SKM-1 (cell line): ENCODE measurements around the gene DIP2A.

Source experiments
- DNase-seq: peaks from one replicate; lab custom pipeline; 2025; ENCODE audit not compliant: unreplicated experiment; lab: John Stamatoyannopoulos, UW

DIP2A gene

DNA sequence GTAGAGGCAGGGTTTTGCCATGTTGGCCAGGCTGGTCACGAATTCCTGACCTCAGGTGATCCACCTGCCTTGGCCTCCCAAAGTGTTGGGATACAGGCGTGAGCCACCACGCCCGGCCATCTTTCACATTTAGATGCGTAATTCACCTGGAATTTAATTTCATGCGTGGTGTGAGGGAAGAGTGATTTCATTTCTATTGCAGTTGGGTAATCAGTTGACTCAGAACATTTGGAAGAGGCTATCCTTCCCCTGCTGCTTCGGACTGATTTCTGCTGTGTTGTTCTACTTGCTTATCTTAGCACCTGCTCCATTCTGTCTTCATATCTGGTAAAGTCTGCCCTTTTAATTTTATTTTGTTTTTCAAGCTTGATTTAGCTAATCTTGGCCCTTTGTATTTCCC lies 19.1 kb downstream of the DIP2A start:
- no peak for DNase-seq

DNA sequence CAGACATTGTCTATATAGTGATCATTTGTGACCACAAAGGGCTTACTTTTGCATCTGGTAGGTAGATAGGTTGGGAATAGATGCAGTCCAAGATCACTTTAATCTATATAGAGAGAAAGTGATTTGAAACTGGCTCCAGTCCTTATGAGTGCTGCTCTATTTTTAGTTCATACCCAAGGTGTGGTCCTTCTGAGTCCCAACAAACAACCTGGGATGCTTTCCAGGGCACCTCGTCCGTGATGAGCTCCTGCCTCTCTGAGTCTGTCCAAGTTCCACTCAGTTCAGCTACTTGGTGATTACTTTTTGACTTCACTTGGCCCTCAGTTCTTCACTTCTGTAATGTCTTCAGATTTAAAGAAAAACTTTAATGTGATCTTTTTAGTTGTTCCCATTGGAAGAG lies 20.2 kb downstream of the DIP2A start:
- DNase-seq = no peak

DNA sequence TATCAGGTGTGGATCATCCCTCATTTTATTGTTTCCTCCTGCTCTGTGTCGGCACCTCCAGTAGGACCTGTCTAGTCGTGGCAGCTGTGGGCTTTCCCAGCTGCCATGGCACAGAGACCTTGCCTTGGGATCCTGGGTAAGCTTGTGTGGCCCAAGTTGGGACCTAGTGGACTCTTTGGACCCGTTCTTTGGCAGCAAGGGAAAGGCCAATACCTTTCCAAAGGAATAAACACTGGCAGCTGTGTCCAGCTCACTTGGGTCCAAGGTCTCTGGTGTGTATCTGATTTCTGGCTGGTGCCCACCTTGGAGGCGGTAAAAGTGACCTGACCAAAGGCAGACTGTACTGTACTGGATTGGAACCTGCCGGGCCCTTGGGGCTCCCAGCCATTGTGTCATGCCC lies 21.8 kb downstream of the DIP2A start:
- DNase-seq = no peak

DNA sequence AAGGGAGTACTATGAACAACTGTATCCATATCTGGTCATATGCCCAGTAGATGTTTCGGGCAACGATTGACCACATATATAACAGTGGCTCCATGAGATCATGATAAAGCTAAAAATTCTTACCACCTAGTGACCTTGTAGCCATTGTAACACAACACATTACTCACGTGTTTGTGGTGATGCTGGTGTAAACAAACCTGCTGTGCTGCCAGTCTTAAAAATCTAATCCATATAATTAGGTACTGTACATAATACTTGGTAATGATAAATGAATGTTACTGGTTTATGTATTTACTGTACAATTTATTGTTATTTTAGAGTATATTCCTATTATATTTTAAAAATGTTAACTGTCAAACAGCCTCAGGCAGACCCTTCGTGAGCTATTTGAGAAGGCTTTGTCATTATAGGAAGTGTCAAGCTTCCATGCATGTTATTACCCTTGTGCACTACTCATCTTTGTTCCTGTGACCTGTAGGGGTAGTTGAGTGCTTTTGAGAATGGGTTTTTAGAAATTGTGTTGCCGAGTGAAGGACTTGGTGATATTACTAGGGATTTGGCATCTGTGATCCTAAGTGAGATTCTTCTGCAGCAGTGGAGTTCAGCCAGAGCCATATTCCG lies 23.6 kb downstream of the DIP2A start:
- no peak for DNase-seq

GRCh38 chr21:46482846-46483231 lies 24.1 kb downstream of the DIP2A start:
- DNase-seq = no peak

DNA sequence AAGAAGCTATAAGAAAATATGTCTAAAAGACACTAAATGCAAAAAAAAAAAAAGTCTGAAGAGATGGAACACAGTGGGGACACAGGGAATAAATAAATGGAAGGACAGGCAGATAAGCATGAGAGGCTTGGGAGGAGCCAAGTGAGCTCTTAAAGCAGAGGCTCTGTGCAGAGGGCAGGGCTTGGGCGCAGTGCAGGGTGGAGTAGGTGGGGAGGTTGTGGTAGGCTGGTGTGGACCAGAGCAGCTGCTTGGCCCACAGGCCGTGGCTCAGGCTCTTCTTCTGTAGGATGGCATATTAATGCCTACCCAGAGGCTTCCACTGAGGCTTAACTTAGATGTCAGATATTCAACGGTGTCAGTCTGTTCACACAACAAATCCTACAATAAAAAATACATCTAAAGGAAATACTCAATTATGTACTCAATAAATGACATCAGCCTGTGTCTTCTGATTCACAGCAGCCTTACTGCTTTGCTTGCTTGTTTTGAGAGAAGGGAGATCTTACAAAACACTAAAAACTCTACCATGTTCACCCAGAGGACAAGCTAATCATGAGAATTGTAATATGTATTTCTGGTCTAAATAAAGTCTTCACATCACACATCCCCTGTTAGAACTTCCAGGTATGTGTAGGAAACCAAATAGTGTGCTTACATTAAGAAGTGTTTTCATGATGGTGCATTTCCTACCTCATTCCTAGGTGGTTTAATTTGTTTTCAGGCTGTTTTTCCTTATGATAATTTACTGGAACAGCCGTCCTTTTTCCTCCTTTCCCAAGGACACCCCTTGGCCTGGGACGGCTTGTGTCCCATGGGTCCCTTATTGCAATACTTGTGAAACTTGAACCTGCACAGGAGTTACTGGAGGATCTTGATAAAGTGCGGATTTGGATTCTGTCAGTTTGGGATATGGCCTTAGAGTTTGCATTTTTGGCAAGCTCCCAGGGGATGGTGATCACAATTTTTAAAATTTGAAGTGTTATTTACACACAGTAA lies 24.9 kb downstream of the DIP2A start:
- no peak for DNase-seq

GRCh38 chr21:46486481-46487126 lies 27.9 kb downstream of the DIP2A start:
- DNase-seq = no peak

- DNase-seq = no peak
These were observed 30.5 kb downstream of the DIP2A start for GRCh38 chr21:46489162-46489663.

DNA sequence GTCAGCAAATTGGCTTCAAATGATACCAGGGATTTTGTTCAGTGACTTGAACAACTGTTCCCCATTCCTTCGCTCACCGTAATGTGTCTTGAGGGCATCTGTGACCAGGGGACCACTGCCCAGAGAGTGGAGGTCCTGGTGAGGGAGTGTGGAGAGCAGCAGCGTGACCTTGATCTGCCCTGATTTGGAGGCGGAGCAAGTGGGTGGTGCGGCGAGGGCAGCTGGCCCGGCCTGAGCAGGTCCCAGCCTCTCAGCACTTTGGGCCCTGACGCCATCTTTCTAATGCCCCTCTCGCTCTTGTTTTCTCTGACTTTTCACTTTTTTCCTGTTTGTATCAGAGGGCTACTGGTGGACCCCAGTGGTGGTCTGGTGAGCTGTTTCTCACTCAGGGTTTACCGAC lies 31.1 kb downstream of the DIP2A start:
- DNase-seq = no peak

GRCh38 chr21:46491553-46491952 lies 32.9 kb downstream of the DIP2A start:
- no peak for DNase-seq

- DNase-seq = no peak
These were observed 34.2 kb downstream of the DIP2A start for GRCh38 chr21:46492851-46493250.

GRCh38 chr21:46493828-46494227 lies 35.1 kb downstream of the DIP2A start:
- DNase-seq = no peak

DNA sequence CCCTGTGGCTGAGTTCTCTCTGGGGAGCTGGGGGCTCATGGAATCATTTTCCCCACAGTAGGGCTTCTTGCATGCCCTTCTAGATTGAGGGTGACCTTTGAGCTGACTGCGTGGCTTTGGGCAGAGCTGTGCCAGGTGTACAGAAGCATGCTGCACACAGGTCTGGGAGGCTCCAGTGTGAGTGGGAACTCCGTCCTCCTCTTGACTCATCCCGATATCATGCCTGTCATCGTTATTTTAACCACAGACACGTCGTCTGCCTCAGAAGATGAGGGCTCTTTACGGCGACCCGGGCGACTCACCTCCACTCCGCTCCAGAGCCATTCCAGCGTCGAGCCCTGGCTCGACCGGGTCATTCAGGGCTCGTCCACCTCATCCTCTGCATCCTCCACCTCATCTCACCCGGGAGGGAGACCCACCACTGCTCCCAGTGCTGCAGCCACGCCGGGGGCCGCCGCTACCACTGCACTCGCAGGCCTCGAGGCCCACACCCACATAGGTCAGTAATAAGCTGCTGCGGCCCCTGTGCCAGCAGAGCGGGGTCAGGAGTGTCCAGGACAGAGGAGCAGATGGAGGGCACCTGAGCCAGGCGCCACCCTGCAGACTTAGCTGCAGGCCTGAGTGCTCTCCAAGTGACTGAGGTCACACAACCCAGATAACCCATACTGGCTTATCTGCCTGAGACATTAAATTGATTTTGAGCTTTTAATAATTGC lies 39.8 kb downstream of the DIP2A start:
- no peak for DNase-seq

DNA sequence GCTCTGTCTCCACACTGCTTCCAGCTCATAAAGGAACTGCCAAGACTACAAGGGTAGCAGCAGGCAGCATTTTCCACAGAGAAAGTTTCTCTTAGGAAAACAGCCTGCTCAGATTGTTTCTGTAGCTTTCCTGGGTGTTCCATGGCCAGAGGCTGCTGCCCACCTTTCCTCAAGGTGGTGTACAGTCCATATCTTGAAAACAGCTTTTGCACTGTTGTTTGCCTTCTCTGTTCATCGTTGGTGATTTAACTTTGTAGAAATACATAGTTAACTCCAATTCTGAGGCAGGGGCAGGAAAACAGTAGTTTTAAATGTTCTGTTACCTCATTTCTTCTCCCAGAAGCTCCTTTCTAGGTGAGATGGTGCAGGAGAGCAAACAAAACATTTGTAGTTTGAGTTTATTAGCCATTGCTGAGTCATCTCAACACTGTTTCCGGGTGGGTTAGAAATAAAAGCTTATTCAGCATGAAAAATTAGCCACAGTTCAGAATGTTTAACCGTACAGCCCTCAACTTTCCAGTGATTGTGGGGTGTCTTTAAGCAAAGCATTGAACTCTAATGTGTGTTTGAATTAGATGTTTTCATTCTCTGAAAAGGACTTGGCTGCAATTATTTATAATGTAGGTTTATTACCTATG lies 41.7 kb downstream of the DIP2A start:
- DNase-seq = no peak

- no peak for DNase-seq
These were observed 45.3 kb downstream of the DIP2A start for GRCh38 chr21:46503922-46504550.

DNA sequence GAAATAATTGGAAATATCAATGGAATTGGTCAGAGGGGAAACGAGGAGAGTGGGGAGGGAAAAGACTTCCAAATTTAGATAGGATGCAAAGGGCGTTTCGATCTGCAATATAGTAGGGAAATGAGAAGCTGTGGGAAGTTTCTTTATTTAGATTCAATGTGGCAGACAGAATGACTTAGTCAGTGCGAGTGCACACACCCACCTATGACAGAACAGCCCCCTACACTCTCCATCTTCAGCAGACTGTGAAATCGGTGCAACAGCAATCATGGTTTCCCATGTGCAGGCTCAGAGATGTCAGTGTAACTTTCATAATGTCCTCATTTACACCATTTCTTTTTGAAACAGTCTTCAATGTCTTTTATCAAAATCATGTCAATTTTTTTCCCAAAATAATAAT lies 46.0 kb downstream of the DIP2A start:
- no peak for DNase-seq

- DNase-seq = no peak
These were observed 48.9 kb downstream of the DIP2A start for GRCh38 chr21:46507562-46507961.

DNA sequence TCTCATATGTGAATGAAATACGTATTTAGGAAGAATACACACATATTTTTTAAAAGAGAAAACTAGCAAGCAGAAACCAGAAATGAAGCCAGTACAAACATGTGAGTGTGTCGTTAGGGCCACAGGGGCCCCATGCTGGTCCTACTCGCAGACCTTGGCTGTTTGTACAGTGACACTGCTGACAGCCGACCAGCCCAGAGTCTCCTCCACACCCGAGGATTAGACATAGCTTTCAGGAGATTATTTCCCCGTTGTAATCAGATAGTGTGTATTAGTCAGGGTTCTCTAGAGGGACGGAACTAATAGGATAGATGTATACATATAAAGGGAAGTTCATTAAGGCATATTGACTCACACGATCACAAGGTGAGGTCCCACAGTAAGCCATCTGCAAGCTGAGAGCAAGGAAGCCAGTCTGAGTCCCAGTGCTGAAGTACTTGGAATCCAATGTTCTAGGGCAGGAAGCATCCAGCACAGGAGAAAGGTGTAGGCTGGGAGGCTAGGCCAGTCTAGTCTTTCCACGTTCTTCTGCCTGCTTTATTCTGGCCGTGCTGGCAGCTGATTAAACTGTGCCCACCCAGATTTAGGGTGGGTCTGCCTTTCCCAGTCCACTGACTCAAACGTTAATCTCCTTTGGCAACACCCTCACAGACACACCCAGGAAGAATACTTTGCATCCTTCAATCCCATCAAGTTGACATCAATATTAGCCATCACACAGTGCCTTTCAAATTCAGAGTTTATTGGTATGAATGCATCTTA lies 51.2 kb downstream of the DIP2A start:
- no peak for DNase-seq

DNA sequence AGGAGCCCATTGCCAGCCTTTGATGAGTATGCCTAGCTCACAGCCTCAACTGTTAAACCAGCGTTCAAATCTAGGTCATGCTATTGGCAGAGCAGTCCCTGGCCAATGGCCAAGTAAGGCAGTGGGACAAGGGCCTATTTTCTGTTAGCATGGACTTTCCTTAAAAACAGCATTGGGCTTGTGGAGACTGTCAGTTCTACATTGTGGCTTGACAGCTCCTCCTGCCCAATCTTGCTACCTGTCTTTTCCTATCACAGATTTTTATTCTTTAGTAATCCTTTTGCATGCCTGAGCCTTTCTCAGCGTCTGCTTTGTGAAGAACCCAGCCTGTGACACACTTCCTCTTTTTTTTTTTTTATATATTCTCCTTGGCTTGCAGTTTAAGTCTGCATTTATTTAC lies 56.4 kb downstream of the DIP2A start:
- DNase-seq = no peak
